RPMI8226 (cell line): ENCODE measurements around the gene CFL1.

ENCODE experiments used
- DNase-seq: peaks from one replicate; pipeline ENCODE4 v3.0.0-alpha.2; 2015

The CFL1 gene

GRCh38 chr11:65829459-65829858 lies 28.5 kb downstream of the CFL1 start:
- DNase-seq: no peak

- DNase-seq: no peak
Measured at GRCh38 chr11:65826984-65827735, 30.8 kb downstream of the CFL1 start.

- no peak for DNase-seq
Measured at GRCh38 chr11:65822776-65823528, 35.0 kb downstream of the CFL1 start.

GRCh38 chr11:65821107-65821506 lies 36.9 kb downstream of the CFL1 start:
- DNase-seq: no peak

- DNase-seq: peak; percentile 97
Measured at GRCh38 chr11:65817835-65818680, 39.9 kb downstream of the CFL1 start.

DNA sequence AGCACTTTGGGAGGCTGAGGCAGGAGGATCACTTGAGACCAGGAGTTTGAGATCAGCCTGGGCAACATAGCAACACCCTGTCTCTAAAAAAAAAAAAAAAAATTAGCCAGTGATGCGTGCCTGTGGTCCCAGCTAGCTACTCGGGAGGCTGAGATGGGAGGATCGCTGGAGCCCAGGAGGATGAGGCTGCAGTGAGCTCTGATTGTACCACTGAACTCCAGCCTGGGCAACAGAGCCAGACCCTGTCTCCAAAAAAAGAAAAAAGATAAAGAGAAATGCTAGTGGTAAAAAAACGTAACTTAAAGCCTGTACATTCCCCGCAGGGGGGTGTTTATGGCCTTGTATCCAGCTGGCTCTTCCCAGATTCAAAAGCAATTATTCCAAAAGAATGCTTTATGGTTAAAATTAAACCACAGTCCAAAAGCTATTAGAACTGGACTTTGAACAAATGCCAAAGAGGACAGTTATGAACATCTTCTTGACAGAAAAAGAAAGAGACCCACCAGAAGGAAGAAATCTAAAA lies 40.6 kb downstream of the CFL1 start:
- DNase-seq: no peak

- no peak for DNase-seq
Measured at GRCh38 chr11:65816696-65817095, 41.3 kb downstream of the CFL1 start.

- no peak for DNase-seq
Measured at GRCh38 chr11:65814986-65815565, 42.9 kb downstream of the CFL1 start.

- DNase-seq: no peak
Measured at GRCh38 chr11:65814131-65814985, 43.6 kb downstream of the CFL1 start.

DNA sequence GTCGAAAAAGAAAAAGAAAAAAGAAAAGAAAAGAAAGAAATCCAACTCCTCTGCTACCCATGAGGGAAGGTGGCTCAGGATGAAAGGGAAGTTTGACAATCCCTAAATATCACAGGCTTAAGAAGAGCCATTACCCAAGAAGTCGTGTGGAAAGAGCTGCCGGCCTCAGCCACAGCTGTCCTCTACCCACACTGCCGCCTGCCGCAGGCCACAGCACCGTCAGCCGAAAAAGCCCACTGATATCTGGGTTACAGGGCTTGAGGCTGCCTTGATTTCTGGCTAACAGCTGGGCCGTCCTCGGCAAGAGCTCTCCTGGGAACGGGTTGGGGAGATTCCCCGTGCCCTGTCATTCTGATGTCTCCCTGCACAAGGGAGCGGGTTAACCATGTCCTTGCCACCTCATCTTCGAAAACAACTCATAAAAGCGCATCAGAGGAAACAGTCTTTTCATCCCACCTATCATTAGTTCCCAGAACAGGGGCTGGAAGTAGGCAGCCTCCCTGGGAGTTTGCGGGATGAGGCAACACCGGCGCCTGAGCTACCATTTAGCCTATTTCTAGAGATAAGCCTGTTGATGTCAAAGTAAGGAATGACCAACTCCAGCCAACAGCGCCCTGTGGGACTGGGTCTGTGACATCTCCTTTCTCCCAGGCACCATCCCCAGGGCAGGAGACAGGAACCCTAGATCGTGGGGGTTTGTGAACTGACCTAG lies 46.1 kb downstream of the CFL1 start:
- no peak for DNase-seq

- peak; percentile 62 for DNase-seq
Measured at GRCh38 chr11:65810046-65810868, 47.7 kb downstream of the CFL1 start.

DNA sequence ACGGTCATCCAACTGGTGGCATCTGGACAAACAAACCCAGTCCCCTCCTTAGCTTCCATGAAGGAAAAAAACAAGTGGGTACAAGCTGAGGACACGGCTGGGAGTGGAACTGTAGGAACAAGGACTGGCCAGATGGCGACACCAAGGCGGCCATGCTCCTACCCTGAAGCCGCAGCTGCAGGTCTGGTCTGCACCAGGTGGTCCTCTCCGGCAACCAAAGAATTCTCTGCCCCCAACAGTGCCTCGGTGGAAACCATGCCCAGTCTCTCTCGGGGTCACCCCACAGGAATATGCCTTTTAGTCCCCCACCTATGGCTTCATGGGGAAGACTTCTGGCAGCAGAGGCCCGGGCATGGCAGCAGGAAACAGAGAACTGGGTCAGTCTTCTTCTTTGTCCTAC lies 48.5 kb downstream of the CFL1 start:
- DNase-seq: no peak

GRCh38 chr11:65808744-65809341 lies 49.1 kb downstream of the CFL1 start:
- no peak for DNase-seq

GRCh38 chr11:65806979-65807378 lies 51.0 kb downstream of the CFL1 start:
- no peak for DNase-seq
